Esophagus muscularis mucosa (tissue), 3 donors: ENCODE data around the gene TNFRSF21.

ENCODE experiments used
- POLR2A ChIP-seq: fragments of 450-650 bp; IDR thresholded peaks from one replicate; pipeline ENCODE4 v1.6.1; 2017; ENCODE audit warnings: antibody characterized with exemption, moderate library complexity, mild to moderate bottlenecking, low read depth
- TF ChIP-seq, protein P1 (sequence below), 3 experiments: fragments of 200-600 bp in 2 of 3; fragments of 450-650 bp in 1 of 3; sonication (generic) in 2 of 3; IDR thresholded peaks; one replicate each; pipeline ENCODE4 v1.5.1; 2017 to 2019; ENCODE audit warnings: antibody characterized with exemption in 3 of 3, mild to moderate bottlenecking in 2 of 3, moderate library complexity in 1 of 3

DNA sequence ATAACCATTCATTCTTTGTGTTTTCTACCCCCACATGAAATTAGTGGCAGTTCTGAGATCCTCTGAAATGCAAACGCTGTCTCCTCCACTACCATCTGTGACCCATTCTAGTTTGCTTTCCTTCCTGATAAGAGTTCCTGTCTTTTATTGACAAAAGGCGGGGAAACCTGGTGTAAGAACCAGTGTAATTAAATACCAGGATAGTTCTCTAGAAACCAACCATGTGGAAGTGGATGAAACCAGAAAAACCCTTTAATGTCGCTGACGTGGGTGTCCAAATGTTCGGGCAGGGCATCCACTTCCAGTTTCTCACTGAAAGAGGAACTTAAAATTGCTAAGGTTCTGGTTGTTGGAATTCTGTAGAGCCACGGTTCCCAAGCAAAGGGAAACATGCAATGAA lies 79.1 kb downstream of the TNFRSF21 start:
- TF ChIP-seq, protein P1, sequence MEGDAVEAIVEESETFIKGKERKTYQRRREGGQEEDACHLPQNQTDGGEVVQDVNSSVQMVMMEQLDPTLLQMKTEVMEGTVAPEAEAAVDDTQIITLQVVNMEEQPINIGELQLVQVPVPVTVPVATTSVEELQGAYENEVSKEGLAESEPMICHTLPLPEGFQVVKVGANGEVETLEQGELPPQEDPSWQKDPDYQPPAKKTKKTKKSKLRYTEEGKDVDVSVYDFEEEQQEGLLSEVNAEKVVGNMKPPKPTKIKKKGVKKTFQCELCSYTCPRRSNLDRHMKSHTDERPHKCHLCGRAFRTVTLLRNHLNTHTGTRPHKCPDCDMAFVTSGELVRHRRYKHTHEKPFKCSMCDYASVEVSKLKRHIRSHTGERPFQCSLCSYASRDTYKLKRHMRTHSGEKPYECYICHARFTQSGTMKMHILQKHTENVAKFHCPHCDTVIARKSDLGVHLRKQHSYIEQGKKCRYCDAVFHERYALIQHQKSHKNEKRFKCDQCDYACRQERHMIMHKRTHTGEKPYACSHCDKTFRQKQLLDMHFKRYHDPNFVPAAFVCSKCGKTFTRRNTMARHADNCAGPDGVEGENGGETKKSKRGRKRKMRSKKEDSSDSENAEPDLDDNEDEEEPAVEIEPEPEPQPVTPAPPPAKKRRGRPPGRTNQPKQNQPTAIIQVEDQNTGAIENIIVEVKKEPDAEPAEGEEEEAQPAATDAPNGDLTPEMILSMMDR (IDR thresholded peaks at IDR 0.05), result no peak
- no peak for TF ChIP-seq POLR2A
